Fibroblast of villous mesenchyme (primary cell): ENCODE data around the gene POU2AF1. TPM values are rescaled to one million over a fixed set of nuclear protein-coding genes. Genes with fewer than 3 reads are reported as not detected.

ENCODE experiments used
- DNase-seq: peaks from one replicate; pipeline ENCODE4 v3.0.0-alpha.2; 2010; ENCODE audit warnings: low read depth
- H3K4me3 ChIP-seq: 2 replicates; pipeline ENCODE4 v1.5.1; 2011; ENCODE audit warnings: low read depth, mild to moderate bottlenecking, low read length
- total RNA-seq: library from RNA; depleted of rRNA; stranded (reverse); fragments of >200 nt; gene quantifications from 2 replicates; pipeline ENCODE4 v1.2.3, GENCODE V29; 2012
- TF ChIP-seq, protein P1 (sequence below): IDR thresholded peaks from 2 replicates; pipeline ENCODE4 v1.5.1; 2012; ENCODE audit warnings: low read depth, mild to moderate bottlenecking, low read length; ENCODE audit not compliant: insufficient read depth

Gene POU2AF1
- total RNA-seq, 1 donor, result not detected

GRCh38 chr11:111388842-111389241, 9.8 kb upstream of the POU2AF1 start:
- TF ChIP-seq, protein P1, sequence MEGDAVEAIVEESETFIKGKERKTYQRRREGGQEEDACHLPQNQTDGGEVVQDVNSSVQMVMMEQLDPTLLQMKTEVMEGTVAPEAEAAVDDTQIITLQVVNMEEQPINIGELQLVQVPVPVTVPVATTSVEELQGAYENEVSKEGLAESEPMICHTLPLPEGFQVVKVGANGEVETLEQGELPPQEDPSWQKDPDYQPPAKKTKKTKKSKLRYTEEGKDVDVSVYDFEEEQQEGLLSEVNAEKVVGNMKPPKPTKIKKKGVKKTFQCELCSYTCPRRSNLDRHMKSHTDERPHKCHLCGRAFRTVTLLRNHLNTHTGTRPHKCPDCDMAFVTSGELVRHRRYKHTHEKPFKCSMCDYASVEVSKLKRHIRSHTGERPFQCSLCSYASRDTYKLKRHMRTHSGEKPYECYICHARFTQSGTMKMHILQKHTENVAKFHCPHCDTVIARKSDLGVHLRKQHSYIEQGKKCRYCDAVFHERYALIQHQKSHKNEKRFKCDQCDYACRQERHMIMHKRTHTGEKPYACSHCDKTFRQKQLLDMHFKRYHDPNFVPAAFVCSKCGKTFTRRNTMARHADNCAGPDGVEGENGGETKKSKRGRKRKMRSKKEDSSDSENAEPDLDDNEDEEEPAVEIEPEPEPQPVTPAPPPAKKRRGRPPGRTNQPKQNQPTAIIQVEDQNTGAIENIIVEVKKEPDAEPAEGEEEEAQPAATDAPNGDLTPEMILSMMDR, result no peak
- DNase-seq, result no peak
- H3K4me3 ChIP-seq, result no peak overlapping the region

GRCh38 chr11:111388420-111388819, 9.3 kb upstream of the POU2AF1 start:
- DNase-seq, result no peak
- H3K4me3 ChIP-seq, result no peak overlapping the region
- TF ChIP-seq, protein P1, result no peak

- H3K4me3 ChIP-seq, result no peak overlapping the region
- TF ChIP-seq, protein P1, result no peak
- no peak for DNase-seq
These were observed 8.3 kb upstream of the POU2AF1 start for GRCh38 chr11:111387363-111387762.

DNA sequence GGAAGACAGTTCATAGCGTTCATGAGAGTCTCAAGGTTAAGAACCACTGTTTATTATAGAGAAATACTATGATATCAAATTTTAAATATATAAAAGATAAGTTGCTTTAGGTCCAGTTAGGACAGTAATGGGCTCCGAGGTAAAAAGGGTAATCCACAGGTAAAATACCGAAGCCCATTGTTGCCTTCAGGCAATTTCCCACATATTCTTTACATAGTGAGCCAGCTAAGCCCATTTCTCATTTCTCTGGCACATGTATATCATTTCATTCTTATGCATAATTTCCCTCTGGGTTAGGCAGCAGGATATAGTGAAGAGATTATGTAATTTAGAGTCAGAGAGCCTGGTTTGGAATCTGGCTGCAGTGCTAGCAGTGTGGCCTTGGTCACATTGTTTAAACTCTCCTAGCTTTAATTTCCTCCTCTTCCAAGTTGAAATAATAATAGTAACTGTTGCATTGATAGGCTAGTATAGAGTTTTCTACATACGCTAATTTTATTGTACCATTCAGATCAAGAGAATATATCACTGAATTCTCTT, 7.6 kb upstream of the POU2AF1 start:
- DNase-seq, result no peak
- H3K4me3 ChIP-seq, result no peak overlapping the region
- TF ChIP-seq, protein P1, result no peak

- no peak for DNase-seq
- TF ChIP-seq, protein P1, result no peak
- no peak overlapping the region for H3K4me3 ChIP-seq
These were observed 5.4 kb upstream of the POU2AF1 start for GRCh38 chr11:111384494-111384893.

- TF ChIP-seq, protein P1, result no peak
- DNase-seq, result no peak
- no peak overlapping the region for H3K4me3 ChIP-seq
These were observed 3.4 kb upstream of the POU2AF1 start for GRCh38 chr11:111382451-111382850.

- TF ChIP-seq, protein P1, result no peak
- no peak overlapping the region for H3K4me3 ChIP-seq
- DNase-seq, result no peak
These were observed 594 bp upstream of the POU2AF1 start for GRCh38 chr11:111379602-111380136.
